Medulla oblongata (tissue), 1 donor: ENCODE measurements around the gene ADIPOR2.
A peak's percentile ranks its signal among the peaks of the same experiment; 100 is the strongest.

Source experiments
- DNase-seq: peaks from one replicate; pipeline ENCODE4 v3.0.0-alpha.2; 2015; ENCODE audit errors: extremely low spot score

Gene ADIPOR2

DNA sequence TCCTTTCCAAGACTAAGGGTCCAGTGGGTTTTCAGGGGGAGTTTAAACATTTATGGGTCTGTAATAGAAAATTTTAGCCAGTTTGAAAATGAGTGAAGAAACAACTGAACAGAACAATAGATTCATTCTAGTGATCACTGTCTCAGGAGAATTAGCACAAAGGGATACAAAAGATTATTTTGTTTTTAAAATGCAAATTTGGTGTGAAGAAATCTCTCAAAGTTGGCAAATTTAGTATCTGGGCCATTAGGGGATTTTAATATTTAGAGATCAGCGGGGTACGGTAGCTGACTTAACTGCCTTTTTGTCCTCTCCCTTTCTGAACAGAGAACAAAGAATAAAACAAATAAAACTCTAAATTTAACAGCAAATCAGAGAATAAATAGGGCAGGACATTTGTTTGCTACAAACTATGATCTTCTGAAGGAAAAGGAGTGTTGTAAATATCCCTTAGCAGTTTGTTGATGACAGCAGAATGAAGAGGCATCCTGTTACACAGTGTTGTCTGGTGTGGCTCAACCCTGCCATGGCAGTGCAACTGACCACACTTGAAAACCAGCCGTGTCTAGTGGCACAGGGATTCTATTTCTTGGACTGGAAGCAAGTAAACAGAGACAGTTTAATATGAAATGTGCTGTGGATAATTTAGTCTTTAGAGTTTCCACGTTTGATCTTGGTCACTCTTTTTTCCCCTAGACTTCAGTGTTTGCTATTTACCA is 83.2 kb downstream of the ADIPOR2 start:
- peak; percentile 76 for DNase-seq

- no peak for DNase-seq
Observed at GRCh38 chr12:1776170-1776921, 85.5 kb downstream of the ADIPOR2 start.

GRCh38 chr12:1777798-1778197 is 86.9 kb downstream of the ADIPOR2 start:
- no peak for DNase-seq

- DNase-seq, result no peak
Observed at GRCh38 chr12:1778911-1779310, 88.0 kb downstream of the ADIPOR2 start.

GRCh38 chr12:1779783-1780182 is 88.9 kb downstream of the ADIPOR2 start:
- peak; percentile 73 for DNase-seq

- DNase-seq, result no peak
Observed at GRCh38 chr12:1781772-1782171, 90.9 kb downstream of the ADIPOR2 start.

- DNase-seq, result no peak
Observed at GRCh38 chr12:1782215-1782614, 91.3 kb downstream of the ADIPOR2 start.

GRCh38 chr12:1787714-1788113 is 96.8 kb downstream of the ADIPOR2 start:
- DNase-seq, result no peak

DNA sequence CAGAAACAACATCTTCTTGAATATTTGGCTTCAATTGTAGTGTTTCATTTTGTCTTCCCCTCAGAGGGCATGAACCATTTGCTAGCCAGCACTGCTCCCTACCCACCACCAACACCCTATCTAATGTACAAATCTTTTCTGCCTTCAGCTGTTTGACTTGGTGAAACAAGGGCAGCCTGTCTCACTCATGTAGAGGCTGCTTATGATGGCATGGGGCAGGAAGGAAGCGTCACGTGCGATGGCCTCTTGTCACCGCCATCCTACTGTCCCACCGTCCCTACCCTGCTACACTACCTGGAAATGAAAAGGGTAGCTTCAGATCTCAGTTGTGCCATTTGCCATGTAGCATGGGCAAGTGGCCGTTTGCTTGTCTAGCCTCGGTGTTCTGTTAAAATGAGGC is 99.6 kb downstream of the ADIPOR2 start:
- no peak for DNase-seq

DNA sequence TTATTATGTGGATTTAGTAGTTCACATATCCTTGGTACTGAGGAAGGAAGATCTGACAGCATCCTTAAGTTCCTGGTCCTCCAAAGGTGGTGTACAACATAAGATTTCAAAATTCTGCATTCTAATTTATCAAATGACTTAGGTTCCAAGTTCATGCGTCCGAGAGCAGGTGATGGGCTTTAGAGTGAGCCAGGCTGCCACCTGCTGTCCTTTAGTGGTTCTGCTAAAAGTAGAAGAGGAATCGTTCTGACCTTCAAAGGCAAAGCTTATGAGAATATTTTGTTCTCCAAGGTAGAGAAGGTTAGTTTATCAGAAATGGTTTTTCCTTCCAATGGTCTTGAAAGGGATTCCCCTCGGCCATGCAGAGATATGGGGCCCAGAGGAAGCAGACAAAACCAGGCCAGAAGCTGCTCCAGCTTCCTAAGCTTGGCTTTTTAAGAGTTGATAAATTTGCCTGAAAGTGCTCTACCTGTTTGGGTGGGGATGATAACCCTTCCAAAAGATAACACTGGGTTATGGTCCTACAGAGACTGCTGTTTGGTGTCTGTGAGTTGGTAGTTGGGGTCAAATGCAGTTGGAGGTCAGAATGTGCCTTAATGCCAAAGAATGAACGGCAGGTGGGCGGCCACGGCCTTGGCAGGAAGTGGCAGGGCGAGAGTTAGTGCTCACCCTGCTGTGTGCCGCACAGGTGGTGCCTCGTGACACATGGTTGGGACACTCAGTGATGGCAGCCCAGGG is 100.4 kb downstream of the ADIPOR2 start:
- DNase-seq, result peak; percentile 89

GRCh38 chr12:1792406-1792805 is 101.5 kb downstream of the ADIPOR2 start:
- no peak for DNase-seq

DNA sequence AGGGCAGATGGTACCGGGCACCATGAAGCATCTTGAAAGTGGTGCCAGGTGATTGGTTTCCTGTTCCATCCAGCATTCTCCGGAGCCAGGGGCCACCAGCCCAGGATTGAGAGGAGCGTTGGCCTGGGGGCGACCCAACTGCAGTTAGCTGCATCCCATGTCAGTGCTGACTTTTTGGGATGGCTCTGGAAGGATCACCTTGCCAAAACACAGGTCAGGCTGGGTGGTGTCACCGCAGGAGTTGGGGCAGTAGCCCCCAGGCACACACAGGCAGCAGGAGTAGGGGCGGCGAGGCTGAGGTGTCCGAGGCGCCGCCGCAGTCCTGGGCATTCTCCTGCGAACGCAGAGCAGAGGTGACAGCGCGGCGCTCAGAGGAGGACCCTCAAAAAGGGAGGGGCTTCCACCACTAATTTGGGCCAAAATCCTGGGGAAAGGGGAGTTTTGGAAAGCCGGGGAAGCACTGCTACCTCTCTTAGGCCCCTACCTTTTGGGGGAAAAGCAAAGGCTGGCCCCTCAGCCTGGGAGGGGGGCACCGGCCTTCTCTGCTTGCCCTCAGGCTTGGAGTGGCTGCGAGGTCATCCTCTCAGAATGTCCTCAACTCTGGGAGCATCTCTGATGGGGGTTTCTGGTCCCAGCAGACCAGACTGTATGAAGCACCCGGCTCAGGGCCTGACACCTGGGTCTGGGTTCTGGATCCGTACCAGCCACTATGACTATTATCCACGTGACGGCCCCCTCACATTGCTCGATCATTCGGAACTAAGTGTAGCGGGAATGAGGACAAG is 102.7 kb downstream of the ADIPOR2 start:
- DNase-seq, result no peak

- no peak for DNase-seq
Observed at GRCh38 chr12:1794440-1795090, 103.7 kb downstream of the ADIPOR2 start.

- no peak for DNase-seq
Observed at GRCh38 chr12:1795221-1795784, 104.4 kb downstream of the ADIPOR2 start.

DNA sequence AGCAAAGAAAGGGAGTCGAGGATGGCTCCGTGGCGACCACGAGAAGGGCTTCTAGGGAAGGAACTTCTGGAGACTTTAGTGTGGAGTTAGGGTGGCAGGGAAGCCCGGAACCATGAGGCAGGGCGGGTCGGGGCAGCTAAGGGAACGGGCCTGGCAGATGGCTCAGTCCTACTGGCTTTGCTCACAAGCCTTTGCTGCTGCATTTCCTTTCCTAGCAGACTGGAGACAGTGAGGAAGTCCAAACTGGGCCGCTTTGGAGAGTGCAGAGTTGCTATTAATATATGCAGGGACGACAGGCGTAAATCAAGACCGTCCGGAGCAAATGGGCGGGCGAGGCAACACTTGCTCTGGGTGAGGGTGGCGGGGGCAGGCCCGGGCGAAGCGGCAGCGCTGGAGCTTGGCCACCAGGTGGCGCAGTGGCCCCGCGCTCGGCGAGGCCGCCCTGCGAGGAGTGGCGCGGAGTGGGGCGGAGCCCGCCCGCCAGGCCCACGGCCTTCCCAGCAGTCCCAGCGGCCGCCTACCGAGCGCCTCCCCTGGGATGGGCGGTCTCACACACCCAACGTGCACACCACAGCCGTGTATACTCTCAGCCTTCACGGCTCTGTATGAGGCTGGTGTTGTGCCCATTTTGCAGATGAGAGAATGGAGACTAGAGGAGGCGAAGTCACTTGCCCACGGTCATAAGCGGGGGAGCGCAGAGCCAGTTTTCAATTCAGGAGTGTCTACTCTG is 105.1 kb downstream of the ADIPOR2 start:
- DNase-seq, result peak; percentile 92

GRCh38 chr12:1796515-1797010 is 105.7 kb downstream of the ADIPOR2 start:
- no peak for DNase-seq

DNA sequence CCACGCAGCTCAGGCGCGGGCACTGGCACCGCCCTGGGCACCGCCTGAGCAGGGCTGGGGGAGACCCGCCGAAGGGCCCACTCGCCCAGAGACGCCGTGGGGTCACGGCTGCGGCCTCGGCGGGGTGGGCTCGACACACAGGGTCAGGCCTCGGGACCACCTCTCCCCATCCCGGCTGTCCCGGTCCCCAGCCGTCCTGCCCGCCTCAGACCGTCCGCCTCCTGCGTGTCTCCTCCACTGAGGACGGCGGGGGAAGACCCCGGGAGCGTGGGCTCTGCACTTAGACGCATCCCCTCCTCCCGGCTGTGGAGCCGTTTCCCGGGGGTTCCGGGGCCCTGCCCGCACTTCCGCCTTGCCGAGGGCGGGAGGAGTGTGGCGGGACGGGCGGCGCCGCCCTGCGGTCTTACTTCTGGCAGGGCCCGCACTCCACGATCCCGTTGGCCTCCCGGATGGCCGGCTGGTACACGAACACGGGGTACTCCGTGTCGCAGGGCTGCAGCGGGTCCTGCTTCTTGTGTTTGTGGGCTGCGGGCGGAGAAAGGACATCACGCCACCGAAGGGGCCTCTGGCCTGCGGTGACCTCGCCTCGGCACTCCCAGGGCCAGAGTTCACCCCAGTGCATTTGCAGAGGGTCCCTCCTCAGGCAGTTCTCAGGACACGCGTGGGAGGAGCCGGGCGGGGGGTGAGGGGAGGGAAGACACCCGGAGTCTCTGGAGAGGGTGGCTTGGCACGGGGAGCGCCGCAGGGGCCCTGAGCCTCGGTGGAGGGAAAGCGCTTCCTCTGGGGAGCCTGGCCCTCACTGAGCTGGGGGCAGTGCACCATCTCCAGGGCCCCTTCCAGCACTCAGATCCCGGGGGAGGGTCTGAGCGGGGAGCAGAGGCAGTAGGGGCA is 106.4 kb downstream of the ADIPOR2 start:
- no peak for DNase-seq

- DNase-seq, result no peak
Observed at GRCh38 chr12:1797991-1798640, 107.2 kb downstream of the ADIPOR2 start.

- DNase-seq, result no peak
Observed at GRCh38 chr12:1798641-1799020, 107.8 kb downstream of the ADIPOR2 start.
